Hair follicular keratinocyte (primary cell): Measurements from ENCODE around the gene PTTG1. TPM values are rescaled to one million over a fixed set of nuclear protein-coding genes. Genes with fewer than 3 reads are reported as not detected.

Source experiments
- total RNA-seq: library from RNA; depleted of rRNA; stranded (reverse); fragments of >200 nt; gene quantifications from 2 replicates; pipeline ENCODE4 v1.2.3, GENCODE V29; 2015

Gene PTTG1
- 205 and 450 TPM in 2 replicates for total RNA-seq

GRCh38 chr5:160421625-160422258 lies at the start of gene PTTG1:
TSS of gene PTTG1 (plus strand) at chr5:160421855. CDS start at chr5:160422313, 458 bp downstream.

GRCh38 chr5:160399402-160400353 lies 22.0 kb upstream of the PTTG1 start, which contains the start of gene FAM200C:
TSS of gene FAM200C (minus strand) at chr5:160400054. CDS start at chr5:160395490, 4,564 bp downstream.

GRCh38 chr5:160418561-160419457 lies 2.8 kb upstream of the PTTG1 start, which contains the start of gene SLU7:
TSS of gene SLU7 (minus strand) at chr5:160419081. CDS start at chr5:160415294, 3,787 bp downstream.

Other genes starting within 250 kb of the PTTG1 start
- 0.31 TPM in 1 of 2 replicates, not detected in the other for gene FABP6, start 192.3 kb upstream of the PTTG1 start, total RNA-seq
- 2.4 and 4.8 TPM in 2 replicates for gene CCNJL, start 109.3 kb upstream of the PTTG1 start, total RNA-seq
- gene C1QTNF2, start 51.2 kb upstream of the PTTG1 start, total RNA-seq = not detected in 2 replicates
- gene FAM200C, start 21.8 kb upstream of the PTTG1 start, total RNA-seq = 0.86 and 1.6 TPM in 2 replicates
- 24.6 and 30.7 TPM in 2 replicates for gene SLU7, start 2.8 kb upstream of the PTTG1 start, total RNA-seq